Liver (tissue), 9 donors: Measurements from ENCODE around the gene TTC3. TPM values are rescaled to one million over a fixed set of nuclear protein-coding genes. Genes with fewer than 3 reads are reported as not detected.

ENCODE experiments used
- DNase-seq: peaks from one replicate; pipeline ENCODE4 v3.0.0-alpha.2; 2017; ENCODE audit warnings: low spot score
- H3K27ac ChIP-seq, 2 donors: one replicate each; pipeline ENCODE4 v1.7.0; 2013; ENCODE audit warnings: inconsistent platforms in 2 of 2, low read length in 2 of 2, control low read depth in 1 of 2, low read depth in 1 of 2, mild to moderate bottlenecking in 1 of 2
- H3K27me3 ChIP-seq, 4 donors: one replicate each; pipeline versions ENCODE4 v1.6.1 to v1.7.0; 2013; ENCODE audit warnings: low read length in 3 of 4, inconsistent platforms in 1 of 4, mild to moderate bottlenecking in 1 of 4, moderate library complexity in 1 of 4; ENCODE audit not compliant: control insufficient read depth in 4 of 4, insufficient read depth in 4 of 4
- H3K36me3 ChIP-seq, 4 donors: one replicate each; pipeline versions ENCODE4 v1.6.1 to v1.7.0; 2013; ENCODE audit warnings: low read length in 3 of 4, mild to moderate bottlenecking in 3 of 4, low read depth in 1 of 4, moderate library complexity in 1 of 4; ENCODE audit not compliant: control insufficient read depth in 4 of 4, insufficient read depth in 3 of 4
- H3K4me1 ChIP-seq, 4 donors: one replicate each; pipeline versions ENCODE4 v1.6.1 to v1.7.0; 2013; ENCODE audit warnings: low read length in 3 of 4, mild to moderate bottlenecking in 3 of 4, moderate library complexity in 1 of 4; ENCODE audit not compliant: control insufficient read depth in 4 of 4, insufficient read depth in 4 of 4
- H3K4me3 ChIP-seq, 3 donors: one replicate each; pipeline versions ENCODE4 v1.6.1 to v1.7.0; 2013; ENCODE audit warnings: low read length in 3 of 3, control low read depth in 1 of 3, low read depth in 1 of 3, mild to moderate bottlenecking in 1 of 3
- H3K9ac ChIP-seq, 2 donors: one replicate each; pipeline ENCODE4 v1.7.0; 2013; ENCODE audit warnings: low read length in 2 of 2, mild to moderate bottlenecking in 2 of 2, moderate library complexity in 2 of 2, control low read depth in 1 of 2, low read depth in 1 of 2
- H3K9me3 ChIP-seq, 4 donors: one replicate each; pipeline versions ENCODE4 v1.6.1 to v1.7.0; 2013; ENCODE audit warnings: low read length in 3 of 4; ENCODE audit not compliant: control insufficient read depth in 4 of 4
- ATF3 ChIP-seq: IDR thresholded peaks from 2 replicates; pipeline ENCODE4 v1.6.1; 2016; ENCODE audit warnings: antibody characterized with exemption
- CTCF ChIP-seq: fragments of 150-350 bp; IDR thresholded peaks from 2 replicates; pipeline ENCODE4 v1.5.1; 2017; ENCODE audit warnings: improper control_type of control experiment, low read depth, low read length; ENCODE audit not compliant: missing input control
- EGR1 ChIP-seq, 2 donors: IDR thresholded peaks; 2 replicates each; pipeline ENCODE4 v1.6.1; 2016 to 2018; ENCODE audit warnings: antibody characterized with exemption in 2 of 2, low read depth in 2 of 2
- FOXA1 ChIP-seq: IDR thresholded peaks from 2 replicates; pipeline ENCODE4 v1.6.1; 2016; ENCODE audit warnings: antibody characterized with exemption
- FOXA2 ChIP-seq: IDR thresholded peaks from 2 replicates; pipeline ENCODE4 v1.6.1; 2016; ENCODE audit warnings: antibody characterized with exemption
- GABPA ChIP-seq, 2 donors: IDR thresholded peaks in 1 of 2; conservative IDR thresholded peaks in 1 of 2; 2 replicates each; pipeline ENCODE4 v1.6.1; 2016; ENCODE audit warnings: antibody characterized with exemption in 2 of 2, mild to moderate bottlenecking in 1 of 2, moderate library complexity in 1 of 2
- HNF4A ChIP-seq, 2 donors: conservative IDR thresholded peaks; 2 replicates each; pipeline ENCODE4 v1.6.1; 2016; ENCODE audit warnings: antibody characterized with exemption in 2 of 2, mild to moderate bottlenecking in 2 of 2
- HNF4G ChIP-seq: IDR thresholded peaks from 2 replicates; pipeline ENCODE4 v1.6.1; 2016; ENCODE audit warnings: antibody characterized with exemption
- JUND ChIP-seq, 2 donors: IDR thresholded peaks; 2 replicates each; pipeline ENCODE4 v1.6.1; 2016; ENCODE audit warnings: antibody characterized with exemption in 2 of 2
- MAX ChIP-seq: IDR thresholded peaks from 2 replicates; pipeline ENCODE4 v1.6.1; 2016; ENCODE audit warnings: antibody characterized with exemption
- NR2F2 ChIP-seq: IDR thresholded peaks from 2 replicates; pipeline ENCODE4 v1.6.1; 2016; ENCODE audit warnings: antibody characterized with exemption
- RAD21 ChIP-seq, 2 donors: IDR thresholded peaks; 2 replicates each; pipeline ENCODE4 v1.6.1; 2016; ENCODE audit warnings: antibody characterized with exemption in 2 of 2, mild to moderate bottlenecking in 2 of 2
- REST ChIP-seq: IDR thresholded peaks from 2 replicates; pipeline ENCODE4 v1.6.1; 2016; ENCODE audit warnings: antibody characterized with exemption, mild to moderate bottlenecking
- RXRA ChIP-seq, 2 donors: IDR thresholded peaks; 2 replicates each; pipeline ENCODE4 v1.6.1; 2017 to 2018; ENCODE audit warnings: antibody characterized with exemption in 2 of 2, mild to moderate bottlenecking in 1 of 2
- SP1 ChIP-seq: IDR thresholded peaks from 2 replicates; pipeline ENCODE4 v1.6.1; 2018; ENCODE audit warnings: antibody characterized with exemption, mild to moderate bottlenecking
- TAF1 ChIP-seq: conservative IDR thresholded peaks from 2 replicates; pipeline ENCODE4 v1.6.1; 2016; ENCODE audit warnings: antibody characterized with exemption, mild to moderate bottlenecking
- YY1 ChIP-seq: IDR thresholded peaks from 2 replicates; pipeline ENCODE4 v1.6.1; 2016; ENCODE audit warnings: antibody characterized with exemption, mild to moderate bottlenecking
- ZBTB33 ChIP-seq: IDR thresholded peaks from 2 replicates; pipeline ENCODE4 v1.6.1; 2016; ENCODE audit warnings: antibody characterized with exemption
- WGBS: extraction: QIAGEN DNeasy Blood & Tissue Kit; methylation state at CpG from one replicate; pipeline ENCODE4 v1.1.7; 2013; 5-methylcytosine and 5-hydroxymethylcytosine counted together
- polyA plus RNA-seq, 2 donors: library from polyadenylated mRNA; stranded (reverse) in 1 of 2; unstranded in 1 of 2; fragments of 200-250 nt in 1 of 2; fragments of >200 nt in 1 of 2; fragmentation: Nextera tagmentation in 1 of 2; extraction: Ambion mirVana in 1 of 2; gene quantifications; one replicate each; pipeline versions ENCODE4 v1.2.1 to v1.2.3, GENCODE V29; 2013 to 2015
- total RNA-seq, 2 donors: library from RNA; depleted of rRNA; stranded (reverse); fragments of >200 nt; gene quantifications; one replicate each; pipeline ENCODE4 v1.2.3, GENCODE V29; 2014
- donor health status: healthy.
- donor health status: healthy.
- donor health status: healthy.
- donor health status: healthy.
- donor health status: healthy.

The TTC3 gene
- total and polyA plus RNA-seq, 4 donors = 27.2 to 96.1 (median 57.2) TPM

- Histone ChIP-seq H3K9ac (no peak overlapping the region), H3K4me1 (no peaks in the 10 kb centered on the region), H3K27me3 (no peaks in the 10 kb centered on the region), H3K4me3 (no peak overlapping the region), H3K36me3 (peaks cover 5 to 28% (median 20%) of the 10 kb centered on the region in 4 donors), H3K27ac (no peak overlapping the region), H3K9me3 (no peaks in the 10 kb centered on the region)
- TF ChIP-seq NR2F2 (no peak), ATF3 (no peak), HNF4A (conservative IDR thresholded peaks at IDR 0.05) (no peak), JUND (IDR thresholded peaks at IDR 0.05) (no peak), EGR1 (IDR thresholded peaks at IDR 0.05; ENCODE audit: low read depth in 2 of 2) (no peak), GABPA (IDR thresholded peaks at IDR 0.05 in 1 of 2, conservative IDR thresholded peaks at IDR 0.05 in 1 of 2) (no peak), MAX (no peak), RAD21 (IDR thresholded peaks at IDR 0.05) (no peak), FOXA2 (no peak), REST (no peak), ZBTB33 (no peak), YY1 (no peak), FOXA1 (no peak), CTCF (no peak), HNF4G (no peak), TAF1 (no peak), RXRA (IDR thresholded peaks at IDR 0.05) (no peak), SP1 (no peak)
- no peak for DNase-seq
- 96% methylated on average over 2 of the region's 2 CpGs for WGBS
Measured at GRCh38 chr21:37098751-37099150, 25.7 kb downstream of the TTC3 start.
